Measurements from ENCODE around the gene ITPRID1. TPM values are rescaled to one million over a fixed set of nuclear protein-coding genes. Genes with fewer than 3 reads are reported as not detected.

The ITPRID1 gene
- total RNA-seq (2014; rRNA removed) (not detected in 2 replicates), Bru-seq, nascent RNA (percentile 2 among the genes with signal in this experiment), BruChase-seq, experiment 1, labeled RNA remaining after a 6-hour chase (percentile 2 among the genes with signal in this experiment), BruChase-seq, experiment 2, labeled RNA remaining after a 2-hour chase (percentile 1 among the genes with signal in this experiment)
- long read RNA-seq = 0 reads

DNA sequence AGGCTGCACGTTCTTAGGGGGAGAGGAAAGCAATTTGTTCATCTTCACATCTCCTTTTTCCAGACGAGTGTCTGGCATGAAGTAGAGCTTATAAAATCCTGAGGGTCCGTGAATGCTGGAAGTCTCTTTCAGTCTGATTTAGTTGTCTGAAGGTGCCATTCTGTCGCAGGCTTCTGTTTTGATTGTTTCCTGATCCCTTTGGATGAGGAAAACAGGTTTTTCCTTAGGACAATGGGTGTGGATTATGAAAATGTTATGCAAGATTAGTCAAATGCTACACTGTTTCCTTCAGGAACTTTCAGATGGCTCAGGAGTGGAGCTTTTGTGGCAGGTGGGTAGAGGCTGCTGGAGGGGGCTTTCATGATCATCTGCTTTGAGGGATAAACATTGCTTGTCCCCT is at the start of gene ITPRID1:
Gene ITPRID1 (plus strand): TSS at position 301 of the 400 bp plus-strand sequence. CDS start 38,935 bp downstream, outside the sequence.
- TF ChIP-seq EZH2phosphoT487 (IDR thresholded peaks at IDR 0.05; ENCODE audit: borderline replicate concordance, low read length) = no peak
- no peak for TF ChIP-seq EZH2 (IDR thresholded peaks at IDR 0.05; ENCODE audit: low read length, unreplicated experiment)
- TF ChIP-seq, protein P1, sequence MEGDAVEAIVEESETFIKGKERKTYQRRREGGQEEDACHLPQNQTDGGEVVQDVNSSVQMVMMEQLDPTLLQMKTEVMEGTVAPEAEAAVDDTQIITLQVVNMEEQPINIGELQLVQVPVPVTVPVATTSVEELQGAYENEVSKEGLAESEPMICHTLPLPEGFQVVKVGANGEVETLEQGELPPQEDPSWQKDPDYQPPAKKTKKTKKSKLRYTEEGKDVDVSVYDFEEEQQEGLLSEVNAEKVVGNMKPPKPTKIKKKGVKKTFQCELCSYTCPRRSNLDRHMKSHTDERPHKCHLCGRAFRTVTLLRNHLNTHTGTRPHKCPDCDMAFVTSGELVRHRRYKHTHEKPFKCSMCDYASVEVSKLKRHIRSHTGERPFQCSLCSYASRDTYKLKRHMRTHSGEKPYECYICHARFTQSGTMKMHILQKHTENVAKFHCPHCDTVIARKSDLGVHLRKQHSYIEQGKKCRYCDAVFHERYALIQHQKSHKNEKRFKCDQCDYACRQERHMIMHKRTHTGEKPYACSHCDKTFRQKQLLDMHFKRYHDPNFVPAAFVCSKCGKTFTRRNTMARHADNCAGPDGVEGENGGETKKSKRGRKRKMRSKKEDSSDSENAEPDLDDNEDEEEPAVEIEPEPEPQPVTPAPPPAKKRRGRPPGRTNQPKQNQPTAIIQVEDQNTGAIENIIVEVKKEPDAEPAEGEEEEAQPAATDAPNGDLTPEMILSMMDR (conservative IDR thresholded peaks at IDR 0.05; ENCODE audit: low read depth, low read length) = no peak
- intact Hi-C loops (cut with micrococcal nuclease) = no loop called here
- Histone ChIP-seq H3K4me1 (ENCODE audit: insufficient read depth, low read length) (no peaks in the 10 kb centered on the region), H3K4me3 (ENCODE audit: low read length) (no peak within 1 kb of the TSS), H3K9me2 (replicated peaks; ENCODE audit: low read length) (no peaks in the 10 kb centered on the region), H3F3A (ENCODE audit: low read length, unreplicated experiment) (no peaks in the 10 kb centered on the region), H2AFZ (ENCODE audit: low read length) (no peak within 1 kb of the TSS), H3K27ac (ENCODE audit: low read length) (no peak within 1 kb of the TSS), H3K9me3 (ENCODE audit: low read length) (no peaks in the 10 kb centered on the region), H3K9ac (ENCODE audit: low read length) (no peak within 1 kb of the TSS), H3K27me3 (ENCODE audit: low read length) (peaks cover 57% of the 10 kb centered on the region), H3K36me3 (ENCODE audit: low read depth, low read length) (no peaks in the 10 kb centered on the region), H3K4me2 (ENCODE audit: low read length) (no peak within 1 kb of the TSS), H4K20me1 (ENCODE audit: low read length) (no peaks in the 10 kb centered on the region), H3K79me2 (ENCODE audit: low read length) (no peaks in the 10 kb centered on the region)
- CTCF ChIA-PET = no interaction called here
- ATAC-seq (no peak), DNase-seq (no peak)
- no TSS peak for BruUV-seq (replicated peaks)
- POLR2A ChIA-PET (ENCODE audit: unreplicated experiment) = no interaction called here

- POLR2A ChIA-PET (ENCODE audit: unreplicated experiment) = no interaction called here
- ATAC-seq = peak; percentile 97
Observed at GRCh38 chr7:31464601-31465000, 49.3 kb upstream of the ITPRID1 start.

GRCh38 chr7:31465285-31465684 is 48.6 kb upstream of the ITPRID1 start:
- Histone ChIP-seq H3K27me3 (ENCODE audit: low read length) (peaks cover 12% of the 10 kb centered on the region; the same call in 1 of the 2 replicates), H3K9ac (ENCODE audit: low read length) (no peak overlapping the region), H3F3A (ENCODE audit: low read length, unreplicated experiment) (no peaks in the 10 kb centered on the region), H3K4me3 (ENCODE audit: low read length) (no peak overlapping the region), H3K9me3 (ENCODE audit: low read length) (no peaks in the 10 kb centered on the region), H4K20me1 (ENCODE audit: low read length) (no peaks in the 10 kb centered on the region), H3K4me2 (ENCODE audit: low read length) (peak overlapping the region; percentile 31), H2AFZ (ENCODE audit: low read length) (no peak overlapping the region), H3K79me2 (ENCODE audit: low read length) (no peaks in the 10 kb centered on the region), H3K27ac (ENCODE audit: low read length) (no peak overlapping the region), H3K36me3 (ENCODE audit: low read depth, low read length) (no peaks in the 10 kb centered on the region), H3K9me2 (replicated peaks; ENCODE audit: low read length) (no peaks in the 10 kb centered on the region), H3K4me1 (ENCODE audit: insufficient read depth, low read length) (peaks cover 18% of the 10 kb centered on the region)
- TF ChIP-seq EZH2 (IDR thresholded peaks at IDR 0.05; ENCODE audit: low read length, unreplicated experiment) (no peak), EZH2phosphoT487 (IDR thresholded peaks at IDR 0.05; ENCODE audit: borderline replicate concordance, low read length) (no peak)
- TF ChIP-seq, protein P1 (conservative IDR thresholded peaks at IDR 0.05; ENCODE audit: low read depth, low read length) = no peak
- ATAC-seq (no peak), DNase-seq (no peak)
- CTCF ChIA-PET = no interaction called here
- POLR2A ChIA-PET (ENCODE audit: unreplicated experiment) = no interaction called here
- intact Hi-C loops (cut with micrococcal nuclease) = no loop called here
- BruUV-seq (replicated peaks) = no TSS peak

More at GRCh38 chr7:31464601-31465000, 49.3 kb upstream of the ITPRID1 start:
- Histone ChIP-seq H3K4me1 (ENCODE audit: insufficient read depth, low read length) (peaks cover 18% of the 10 kb centered on the region), H3K27me3 (ENCODE audit: low read length) (peaks cover 18% of the 10 kb centered on the region; the same call in 1 of the 2 replicates), H3K4me2 (ENCODE audit: low read length) (peak overlapping the region; percentile 31), H3K36me3 (ENCODE audit: low read depth, low read length) (no peaks in the 10 kb centered on the region), H4K20me1 (ENCODE audit: low read length) (no peaks in the 10 kb centered on the region), H3F3A (ENCODE audit: low read length, unreplicated experiment) (no peaks in the 10 kb centered on the region), H3K9ac (ENCODE audit: low read length) (no peak overlapping the region), H3K4me3 (ENCODE audit: low read length) (no peak overlapping the region), H3K9me3 (ENCODE audit: low read length) (no peaks in the 10 kb centered on the region), H3K27ac (ENCODE audit: low read length) (no peak overlapping the region), H3K79me2 (ENCODE audit: low read length) (no peaks in the 10 kb centered on the region), H3K9me2 (replicated peaks; ENCODE audit: low read length) (no peaks in the 10 kb centered on the region), H2AFZ (ENCODE audit: low read length) (no peak overlapping the region)
- CTCF ChIA-PET = no interaction called here
- intact Hi-C loops (cut with micrococcal nuclease) = no loop called here
- DNase-seq = peak; percentile 87
- BruUV-seq (replicated peaks) = no TSS peak
- TF ChIP-seq EZH2phosphoT487 (IDR thresholded peaks at IDR 0.05; ENCODE audit: borderline replicate concordance, low read length) (no peak), EZH2 (IDR thresholded peaks at IDR 0.05; ENCODE audit: low read length, unreplicated experiment) (no peak)
- TF ChIP-seq, protein P1 (conservative IDR thresholded peaks at IDR 0.05; ENCODE audit: low read depth, low read length) = no peak
